Esophagus squamous epithelium (tissue), 5 donors: ENCODE measurements around the gene FAM227B. TPM values are rescaled to one million over a fixed set of nuclear protein-coding genes. Genes with fewer than 3 reads are reported as not detected.
A peak's percentile ranks its signal among the peaks of the same experiment; 100 is the strongest.

Source experiments
- DNase-seq: peaks from one replicate; lab custom pipeline; 2025; lab: John Stamatoyannopoulos, UW
- H3K27ac ChIP-seq, 4 donors: fragments of 200-600 bp; sonication (generic); one replicate each; pipeline ENCODE4 v1.5.1; 2016 to 2019; ENCODE audit warnings: mild to moderate bottlenecking in 1 of 4
- H3K27me3 ChIP-seq, 4 donors: fragments of 200-600 bp; sonication (generic); 1 replicate in 3 of 4; 2 replicates in 1 of 4; pipeline versions ENCODE4 v1.5.1 to v1.6.0; 2017 to 2021; ENCODE audit warnings: antibody characterized with exemption in 1 of 4
- H3K36me3 ChIP-seq, 3 donors: fragments of 200-600 bp; sonication (generic); one replicate each; pipeline ENCODE4 v1.5.1; 2016 to 2019
- H3K4me1 ChIP-seq, 3 donors: fragments of 200-600 bp; sonication (generic); one replicate each; pipeline ENCODE4 v1.5.1; 2017 to 2019
- H3K4me3 ChIP-seq, 4 donors: fragments of 200-600 bp; sonication (generic); 1 replicate in 3 of 4; 2 replicates in 1 of 4; pipeline ENCODE4 v1.5.1; 2016 to 2019; ENCODE audit warnings: mild to moderate bottlenecking in 2 of 4, moderate library complexity in 1 of 4
- H3K9me3 ChIP-seq, 3 donors: fragments of 200-600 bp; sonication (generic); one replicate each; pipeline ENCODE4 v1.5.1; 2016 to 2019
- POLR2A ChIP-seq, 4 donors: fragments of 450-650 bp; IDR thresholded peaks; one replicate each; pipeline ENCODE4 v1.6.1; 2017; ENCODE audit warnings: antibody characterized with exemption in 4 of 4, mild to moderate bottlenecking in 4 of 4, moderate library complexity in 3 of 4
- WGBS, 2 donors: methylation state at CpG; one replicate each; pipeline ENCODE4 v1.1.5; 2018; 5-methylcytosine and 5-hydroxymethylcytosine counted together
- intact Hi-C: fragments of 100-400 bp; cut with DNase I; formaldehyde crosslinking; loops from one replicate; pipeline ENCODE4 v1.15.0; 2022
- total RNA-seq, 4 donors: library from RNA; depleted of rRNA; stranded (reverse); fragments of >200 nt; gene quantifications; one replicate each; pipeline ENCODE4 v1.1.0, GENCODE V29; 2016
- TF ChIP-seq, protein P1 (sequence below), 6 experiments: fragments of 450-650 bp in 4 of 6; fragments of 200-600 bp in 2 of 6; sonication (generic) in 2 of 6; IDR thresholded peaks; one replicate each; pipeline ENCODE4 v1.5.1; 2016 to 2019; ENCODE audit warnings: antibody characterized with exemption in 6 of 6, mild to moderate bottlenecking in 4 of 6, moderate library complexity in 4 of 6
- donor health status: DM: yes; HTN: yes; CAD: no.

FAM227B gene
- total RNA-seq, 4 donors from 2014 or later, result 0.80 to 4.4 (median 1.6) TPM

DNA sequence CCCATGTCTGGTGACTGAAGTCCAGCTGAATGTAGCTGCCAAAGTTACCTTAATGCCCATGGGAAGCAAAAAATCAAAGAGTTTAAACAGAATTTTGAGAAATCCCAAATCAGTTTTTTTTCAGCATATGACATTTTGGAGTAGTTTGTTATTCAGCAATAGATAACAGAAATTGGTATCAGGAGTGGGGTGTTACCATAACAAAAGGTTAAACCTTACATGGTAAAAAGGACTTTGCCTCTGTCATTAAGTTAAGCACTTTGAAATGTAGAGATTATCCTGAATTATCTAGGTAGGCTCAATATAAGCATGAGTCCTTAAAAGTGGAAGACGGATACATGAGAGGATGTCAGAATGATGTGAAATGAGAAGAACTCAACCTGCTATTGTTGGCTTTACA lies 32.3 kb upstream of the FAM227B start:
- DNase-seq, result no peak
- TF ChIP-seq, protein P1, sequence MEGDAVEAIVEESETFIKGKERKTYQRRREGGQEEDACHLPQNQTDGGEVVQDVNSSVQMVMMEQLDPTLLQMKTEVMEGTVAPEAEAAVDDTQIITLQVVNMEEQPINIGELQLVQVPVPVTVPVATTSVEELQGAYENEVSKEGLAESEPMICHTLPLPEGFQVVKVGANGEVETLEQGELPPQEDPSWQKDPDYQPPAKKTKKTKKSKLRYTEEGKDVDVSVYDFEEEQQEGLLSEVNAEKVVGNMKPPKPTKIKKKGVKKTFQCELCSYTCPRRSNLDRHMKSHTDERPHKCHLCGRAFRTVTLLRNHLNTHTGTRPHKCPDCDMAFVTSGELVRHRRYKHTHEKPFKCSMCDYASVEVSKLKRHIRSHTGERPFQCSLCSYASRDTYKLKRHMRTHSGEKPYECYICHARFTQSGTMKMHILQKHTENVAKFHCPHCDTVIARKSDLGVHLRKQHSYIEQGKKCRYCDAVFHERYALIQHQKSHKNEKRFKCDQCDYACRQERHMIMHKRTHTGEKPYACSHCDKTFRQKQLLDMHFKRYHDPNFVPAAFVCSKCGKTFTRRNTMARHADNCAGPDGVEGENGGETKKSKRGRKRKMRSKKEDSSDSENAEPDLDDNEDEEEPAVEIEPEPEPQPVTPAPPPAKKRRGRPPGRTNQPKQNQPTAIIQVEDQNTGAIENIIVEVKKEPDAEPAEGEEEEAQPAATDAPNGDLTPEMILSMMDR (IDR thresholded peaks at IDR 0.05), result no peak
- no peak for TF ChIP-seq POLR2A (IDR thresholded peaks at IDR 0.05)
- no peaks in the 10 kb centered on the region for H3K36me3 ChIP-seq
- H3K4me3 ChIP-seq, result no peak overlapping the region
- peaks cover 0 to 21% (median 12%) of the 10 kb centered on the region in 3 donors for H3K9me3 ChIP-seq
- no peaks in the 10 kb centered on the region for H3K27me3 ChIP-seq
- whole genome bisulfite sequencing, 2 donors, result 94 to 96% methylated on average over 1 of the region's 1 CpG
- no peaks in the 10 kb centered on the region for H3K4me1 ChIP-seq
- intact Hi-C loops, result no loop called here
- H3K27ac ChIP-seq, result no peak overlapping the region

DNA sequence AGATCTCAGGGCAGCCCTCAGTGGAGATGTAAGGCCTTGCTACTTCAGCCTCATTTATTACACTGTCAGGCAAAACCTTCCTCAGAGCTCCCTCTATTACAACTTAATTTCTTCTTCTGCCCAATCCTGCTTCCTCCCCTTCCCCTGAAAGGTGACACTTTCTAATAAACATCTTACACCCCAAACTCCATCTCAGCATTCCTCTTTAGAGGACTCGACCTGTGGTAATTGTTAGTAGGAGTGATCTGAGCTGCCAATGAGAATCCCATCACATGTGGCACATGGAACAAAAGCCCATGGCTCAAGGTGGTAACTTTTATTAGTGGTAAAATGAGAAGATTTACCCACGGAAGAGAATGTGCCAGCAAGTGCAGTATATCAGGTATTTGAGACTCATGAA lies 30.1 kb upstream of the FAM227B start:
- intact Hi-C loops, result no loop called here
- H3K27ac ChIP-seq, result no peak overlapping the region
- H3K27me3 ChIP-seq, result no peaks in the 10 kb centered on the region
- DNase-seq, result no peak
- 69 to 85% methylated on average over 2 of the region's 2 CpGs for WGBS, 2 donors
- peaks cover 0 to 21% (median 12%) of the 10 kb centered on the region in 3 donors for H3K9me3 ChIP-seq
- no peak overlapping the region for H3K4me3 ChIP-seq
- no peaks in the 10 kb centered on the region for H3K36me3 ChIP-seq
- H3K4me1 ChIP-seq, result peaks cover 0 to 8% (median 0%) of the 10 kb centered on the region in 3 donors
- no peak for TF ChIP-seq POLR2A (IDR thresholded peaks at IDR 0.05)
- TF ChIP-seq, protein P1 (IDR thresholded peaks at IDR 0.05), result no peak

DNA sequence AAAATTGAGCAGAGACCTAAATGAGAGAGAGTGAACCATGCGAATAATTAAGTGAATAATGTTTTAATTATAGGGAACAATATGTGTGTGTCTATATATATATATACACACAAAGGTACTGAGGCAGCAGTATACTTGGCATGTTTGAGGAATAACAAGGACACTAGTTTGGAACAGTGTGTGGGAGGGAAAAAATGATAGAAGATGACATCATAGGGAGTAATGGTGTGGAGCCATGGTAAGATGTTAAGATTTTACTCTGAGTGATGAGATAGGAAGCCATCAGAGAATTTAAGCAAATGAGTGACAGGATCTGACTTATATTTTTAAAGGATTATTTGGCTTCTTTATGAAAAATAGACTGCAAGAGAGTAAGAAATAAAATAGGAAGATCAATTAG lies 29.4 kb upstream of the FAM227B start:
- DNase-seq, result no peak
- H3K9me3 ChIP-seq, result peaks cover 0 to 21% (median 12%) of the 10 kb centered on the region in 3 donors
- WGBS, 2 donors, result 92 to 95% methylated on average over 1 of the region's 1 CpG
- H3K27ac ChIP-seq, result no peak overlapping the region
- peaks cover 0 to 15% (median 0%) of the 10 kb centered on the region in 3 donors for H3K4me1 ChIP-seq
- no peaks in the 10 kb centered on the region for H3K27me3 ChIP-seq
- H3K4me3 ChIP-seq, result no peak overlapping the region
- intact Hi-C loops, result no loop called here
- no peaks in the 10 kb centered on the region for H3K36me3 ChIP-seq
- TF ChIP-seq, protein P1 (IDR thresholded peaks at IDR 0.05), result no peak
- TF ChIP-seq POLR2A (IDR thresholded peaks at IDR 0.05), result no peak

DNA sequence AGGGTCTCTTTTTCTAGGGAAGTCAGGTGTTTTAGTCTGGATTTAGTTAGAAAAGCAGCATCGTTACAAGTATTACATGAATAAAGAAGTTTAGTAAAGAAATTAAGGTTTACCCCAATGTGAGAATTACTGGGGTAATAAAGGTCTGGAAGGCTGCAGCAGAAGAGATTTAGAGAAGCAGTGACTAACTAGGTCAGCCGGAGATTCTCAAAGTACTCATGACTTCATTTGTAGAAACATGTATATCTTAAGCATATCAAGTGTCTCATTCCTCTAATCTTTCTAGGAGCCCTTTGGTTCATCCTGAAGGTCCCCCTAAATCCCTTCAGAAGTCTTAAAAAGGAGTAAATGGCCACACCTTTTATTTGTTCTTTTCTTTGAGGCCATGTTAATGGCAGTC lies 26.3 kb upstream of the FAM227B start:
- no peaks in the 10 kb centered on the region for H3K36me3 ChIP-seq
- H3K4me3 ChIP-seq, result no peak overlapping the region
- no peak overlapping the region for H3K27ac ChIP-seq
- WGBS, 2 donors, result 87 to 90% methylated on average over 2 of the region's 2 CpGs
- H3K4me1 ChIP-seq, result peaks cover 0 to 24% (median 4%) of the 10 kb centered on the region in 3 donors
- TF ChIP-seq, protein P1 (IDR thresholded peaks at IDR 0.05), result no peak
- no peak for TF ChIP-seq POLR2A (IDR thresholded peaks at IDR 0.05)
- H3K9me3 ChIP-seq, result peaks cover 0 to 3% (median 0%) of the 10 kb centered on the region in 3 donors
- DNase-seq, result no peak
- no peaks in the 10 kb centered on the region for H3K27me3 ChIP-seq
- intact Hi-C loops, result no loop called here

DNA sequence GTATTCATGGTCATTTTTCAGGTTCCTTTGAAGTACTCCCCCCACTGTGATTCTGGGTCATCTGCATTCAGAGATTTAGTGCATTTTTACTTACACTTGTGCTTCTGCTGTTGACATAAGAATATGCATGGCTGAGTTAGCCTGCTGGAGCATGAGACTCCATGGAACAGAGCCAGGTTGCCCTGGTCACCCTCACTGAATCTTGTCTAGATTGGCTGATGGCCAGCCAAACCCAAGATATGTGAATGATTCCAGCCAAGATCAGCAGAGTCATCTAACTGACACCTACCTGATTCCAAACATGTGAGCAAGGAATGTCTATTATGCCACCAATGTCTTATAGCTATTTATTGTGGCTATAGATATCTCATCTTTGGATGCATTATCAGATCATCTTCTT lies 25.3 kb upstream of the FAM227B start:
- H3K27me3 ChIP-seq, result no peaks in the 10 kb centered on the region
- TF ChIP-seq POLR2A (IDR thresholded peaks at IDR 0.05), result no peak
- TF ChIP-seq, protein P1 (IDR thresholded peaks at IDR 0.05), result no peak
- peaks cover 0 to 24% (median 4%) of the 10 kb centered on the region in 3 donors for H3K4me1 ChIP-seq
- no peak for DNase-seq
- H3K4me3 ChIP-seq, result no peak overlapping the region
- no peaks in the 10 kb centered on the region for H3K9me3 ChIP-seq
- H3K27ac ChIP-seq, result peak overlapping the region in 1 of 4 donors; percentile 42
- intact Hi-C loops, result no loop called here
- no peaks in the 10 kb centered on the region for H3K36me3 ChIP-seq
